Erythroblast (primary cell): Measurements from ENCODE around the gene LHX4.

ENCODE experiments used
- DNase-seq, 2 experiments: peaks; one replicate each; lab custom pipeline; 2025; lab: John Stamatoyannopoulos, UW
- GATA1 ChIP-seq: IDR thresholded peaks from 2 replicates; pipeline ENCODE4 v1.6.1; 2011; ENCODE audit warnings: low read depth, mild to moderate bottlenecking, control low read depth, low read length, moderate library complexity
- POLR2A ChIP-seq: IDR thresholded peaks from 2 replicates; pipeline ENCODE4 v1.6.1; 2011; ENCODE audit warnings: mild to moderate bottlenecking, low read length

The LHX4 gene

DNA sequence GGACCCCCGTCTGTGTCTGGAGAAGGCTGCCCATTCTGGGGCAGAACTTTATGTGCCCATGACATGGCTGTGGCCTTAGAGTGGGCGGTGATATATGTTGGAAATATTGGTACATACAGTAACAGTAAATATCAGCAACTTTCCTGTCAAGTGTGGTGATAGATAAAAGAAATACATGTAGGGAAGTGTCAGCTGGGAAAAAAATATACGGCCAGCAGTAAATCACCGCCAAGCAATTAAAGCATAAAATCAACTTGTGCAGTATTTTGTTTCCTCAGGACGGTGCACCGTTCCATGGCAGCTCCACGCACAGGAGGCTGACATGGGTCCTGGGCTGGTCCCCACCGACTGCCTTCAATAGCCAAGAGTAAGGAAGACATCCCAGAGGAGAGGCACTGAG, 27.4 kb downstream of the LHX4 start:
- no peak for DNase-seq
- TF ChIP-seq GATA1 (no peak), POLR2A (no peak)

DNA sequence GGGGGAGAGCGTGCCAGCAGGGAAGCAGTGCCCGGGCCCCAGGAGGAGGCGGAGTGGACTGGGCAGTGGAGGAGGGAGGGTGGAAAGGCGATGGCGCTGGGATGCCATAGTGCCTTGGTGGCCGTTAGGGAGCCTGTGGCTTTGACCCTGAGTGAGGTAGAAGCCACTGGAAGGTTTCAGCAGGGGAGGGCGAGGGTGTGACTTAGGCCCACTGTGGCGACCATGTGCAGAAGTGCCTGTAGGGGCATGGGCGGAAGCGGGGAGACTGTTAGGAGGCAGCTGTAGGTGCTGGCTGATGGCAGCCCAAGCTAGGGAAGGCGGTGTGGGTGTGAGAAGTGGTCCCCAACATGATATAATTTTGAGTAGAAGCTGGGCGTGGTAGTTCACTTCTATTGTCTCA, 28.2 kb downstream of the LHX4 start:
- no peak for DNase-seq
- TF ChIP-seq POLR2A: no peak
- TF ChIP-seq GATA1: no peak

DNA sequence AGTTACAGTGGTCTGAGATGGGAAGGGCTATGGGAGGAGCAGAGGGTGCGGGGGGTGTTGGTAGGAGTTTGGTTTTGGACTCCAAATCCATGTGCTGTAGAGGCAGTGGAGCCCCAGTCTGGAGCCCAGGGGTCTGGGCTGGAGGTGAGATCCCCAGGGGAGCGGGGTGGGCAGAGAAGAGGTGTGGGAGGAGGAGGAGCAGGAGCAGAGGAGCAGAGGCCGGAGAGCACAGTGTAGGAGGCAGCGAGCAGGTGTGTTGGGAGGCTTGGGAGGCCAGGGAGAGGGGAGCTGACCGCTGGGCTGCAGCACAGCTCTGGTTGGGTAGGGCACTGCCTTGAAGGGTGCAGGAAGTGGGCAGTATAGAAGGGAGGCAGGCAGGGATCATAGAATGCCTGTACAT, 28.9 kb downstream of the LHX4 start:
- DNase-seq: no peak
- TF ChIP-seq GATA1: no peak
- TF ChIP-seq POLR2A: no peak

DNA sequence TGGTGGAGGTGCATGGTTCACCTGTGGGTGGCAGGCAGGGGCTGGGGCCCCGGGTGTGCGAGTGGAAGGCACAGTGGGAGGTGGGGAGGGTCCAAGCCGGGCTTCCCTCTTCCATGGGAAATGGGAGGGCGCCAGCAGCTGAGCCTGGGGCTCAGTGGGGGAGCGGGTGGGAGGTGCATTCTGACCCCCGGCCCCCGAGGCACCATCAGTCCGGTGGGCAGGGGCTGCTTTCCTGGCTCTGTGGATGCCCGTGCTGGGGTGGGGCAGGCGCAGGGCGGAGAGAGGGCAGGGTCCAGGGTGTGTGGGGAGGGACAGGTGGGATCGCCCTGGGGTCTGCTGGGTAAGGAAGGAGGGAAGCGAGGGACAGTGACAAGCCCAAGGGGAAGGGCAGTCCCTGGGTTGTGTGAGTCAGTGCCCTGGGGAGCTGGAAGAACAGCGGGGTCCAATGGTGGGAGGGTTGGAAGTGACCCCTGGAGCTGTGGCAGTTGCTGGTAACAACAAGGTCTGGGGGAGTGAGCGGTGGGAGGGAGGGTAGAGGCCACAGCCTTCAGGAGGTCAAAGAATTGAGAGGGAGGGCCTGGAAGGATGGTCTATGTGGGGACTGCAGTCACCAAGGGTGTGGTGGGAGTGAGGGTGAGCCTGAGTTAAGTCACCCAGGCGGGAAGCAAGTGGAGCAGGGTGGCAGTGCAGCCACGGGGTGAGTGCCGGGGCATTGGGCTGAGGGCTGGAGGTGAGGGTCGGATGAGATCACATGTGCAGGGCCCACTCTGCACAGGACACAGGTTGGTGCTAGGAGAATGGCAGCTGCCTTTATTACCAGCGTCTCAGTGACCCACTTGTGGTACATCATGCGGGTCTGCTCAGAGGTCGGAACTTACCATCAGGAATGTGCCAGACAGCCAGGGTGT, 29.6 kb downstream of the LHX4 start:
- no peak for DNase-seq
- TF ChIP-seq GATA1 (no peak), POLR2A (no peak)

DNA sequence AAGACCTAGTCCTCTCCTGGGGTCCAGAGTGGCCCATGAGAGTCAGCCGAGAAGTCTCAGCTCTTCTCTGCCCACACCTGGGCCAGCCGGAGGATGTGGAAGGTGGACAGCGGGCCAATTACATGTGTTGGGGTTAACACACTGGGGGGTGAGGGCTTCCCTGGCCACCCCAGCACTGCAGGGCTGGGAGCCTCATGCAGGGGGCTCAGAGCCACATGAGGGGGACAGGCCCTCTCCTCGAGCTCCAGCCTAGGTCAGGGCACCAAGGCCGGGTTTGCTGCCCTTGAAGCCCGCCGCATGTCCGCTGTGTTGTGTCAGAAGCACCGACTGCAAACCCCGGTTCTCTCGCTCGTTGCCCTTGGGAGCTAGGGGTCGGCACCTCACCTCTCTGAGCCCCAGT, 30.5 kb downstream of the LHX4 start:
- no peak for TF ChIP-seq GATA1
- no peak for TF ChIP-seq POLR2A
- no peak for DNase-seq

DNA sequence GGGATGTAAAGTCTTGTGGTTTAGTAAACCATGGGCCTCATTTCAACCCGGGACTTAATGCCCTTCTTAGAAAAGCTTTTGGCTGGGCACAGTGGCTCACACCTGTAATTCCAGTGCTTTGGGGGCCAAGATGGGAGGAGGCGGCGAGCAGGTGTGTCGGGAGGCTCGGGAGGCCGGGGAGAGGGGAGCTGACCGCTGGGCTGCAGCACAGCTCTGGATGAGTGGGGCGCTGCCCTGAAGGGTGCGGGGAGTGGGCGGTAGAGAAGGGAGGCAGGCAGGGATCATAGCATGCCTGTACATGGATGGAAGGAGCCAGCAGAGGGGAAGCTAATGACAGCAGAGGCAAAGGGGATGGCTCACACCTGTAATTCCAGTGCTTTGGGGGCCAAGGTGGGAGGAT, 31.0 kb downstream of the LHX4 start:
- no peak for DNase-seq

DNA sequence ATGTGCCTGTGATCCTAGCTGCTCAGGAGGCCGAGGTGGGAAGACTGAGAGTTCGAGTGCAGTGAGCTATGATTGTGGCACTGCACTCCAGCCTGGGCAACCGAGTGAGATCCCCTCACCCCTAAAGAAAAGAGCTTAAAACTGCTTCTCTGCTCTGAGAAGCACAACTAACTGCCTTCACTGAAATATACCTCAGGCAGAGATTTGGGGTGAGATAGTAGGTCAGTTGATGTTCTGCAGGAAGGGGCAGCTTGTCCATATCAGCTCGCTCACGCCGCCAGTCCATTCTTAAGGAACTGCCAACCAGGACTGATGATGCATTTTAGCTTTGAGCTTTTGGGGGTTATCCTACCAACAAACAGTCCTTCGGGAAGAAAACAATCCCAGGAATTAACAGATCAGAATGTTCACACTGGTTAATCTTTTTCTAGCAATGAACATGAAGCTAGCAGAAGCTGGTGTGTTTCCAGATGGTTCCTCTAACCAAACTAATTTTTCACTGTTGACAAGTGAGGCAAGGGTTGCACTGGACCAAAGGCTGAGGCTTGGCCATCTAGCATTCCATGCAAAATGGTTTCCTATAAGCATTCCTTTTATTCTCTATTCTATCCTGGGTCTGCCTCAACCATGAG, 31.6 kb downstream of the LHX4 start:
- no peak for TF ChIP-seq POLR2A
- no peak for TF ChIP-seq GATA1
- no peak for DNase-seq

More for the DNA sequence above, 31.0 kb downstream of the LHX4 start:
- TF ChIP-seq GATA1 (no peak), POLR2A (no peak)

DNA sequence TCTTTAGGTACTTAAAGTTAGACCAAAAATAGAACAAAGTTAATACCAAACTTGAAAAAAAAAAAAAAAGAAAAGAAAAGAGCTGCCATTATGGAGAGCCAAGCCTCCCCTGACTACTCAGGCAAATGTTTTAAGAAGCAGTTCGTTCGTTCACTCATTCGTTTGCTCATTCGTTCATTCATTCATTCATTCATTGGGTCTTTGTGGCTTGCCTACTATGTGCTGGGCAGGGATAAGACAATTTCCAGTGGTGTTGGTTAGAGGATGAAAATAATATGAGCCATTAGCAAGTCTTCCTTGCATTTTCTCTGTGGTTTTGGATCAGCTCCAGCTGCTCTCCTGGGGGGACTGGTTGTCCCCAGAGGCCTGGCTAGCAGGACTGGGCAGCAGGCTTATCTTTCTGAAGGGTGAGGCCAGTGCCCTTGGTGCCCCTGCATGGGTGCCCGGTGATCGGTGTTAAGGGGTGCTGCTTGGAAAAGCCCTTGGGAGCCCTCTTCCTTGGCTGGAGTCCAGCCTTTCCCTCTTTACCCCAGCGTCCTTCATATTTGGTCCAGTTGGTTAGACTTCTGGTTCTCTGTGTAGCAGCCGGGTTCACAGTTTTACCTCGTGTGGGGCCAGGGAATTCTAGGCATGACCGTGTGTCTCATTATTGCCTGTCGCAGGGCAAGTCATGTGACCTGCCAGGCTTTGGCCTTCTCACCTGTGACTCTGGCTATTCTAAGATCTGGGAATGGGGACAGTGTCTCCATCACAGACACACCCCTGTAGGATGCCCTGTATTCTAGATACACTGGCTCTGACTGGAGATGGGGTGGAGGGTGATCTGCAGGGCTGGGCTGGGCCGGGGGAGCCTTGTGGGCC, 32.8 kb downstream of the LHX4 start:
- DNase-seq: no peak
- TF ChIP-seq GATA1: no peak
- TF ChIP-seq POLR2A: no peak

DNA sequence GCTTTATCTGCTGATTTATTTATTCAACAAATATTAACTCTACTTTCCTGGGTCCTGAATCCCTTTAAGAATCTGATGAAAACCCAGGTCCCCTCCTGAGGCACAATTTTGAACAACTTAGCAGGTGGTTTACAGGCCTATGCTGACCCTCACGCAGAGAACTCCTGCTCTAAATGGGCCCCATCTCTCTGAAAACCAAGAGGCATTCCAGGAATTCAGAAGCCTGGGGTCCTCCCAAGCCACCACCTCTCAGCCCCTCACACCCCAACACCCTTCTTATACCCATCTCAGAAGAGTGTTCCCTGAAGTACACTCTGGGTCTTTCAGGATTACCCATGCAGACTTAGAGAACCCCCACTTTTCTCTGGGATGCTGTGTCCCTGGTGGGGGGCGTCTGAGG, 34.5 kb downstream of the LHX4 start:
- DNase-seq: no peak
- TF ChIP-seq POLR2A (no peak), GATA1 (no peak)

DNA sequence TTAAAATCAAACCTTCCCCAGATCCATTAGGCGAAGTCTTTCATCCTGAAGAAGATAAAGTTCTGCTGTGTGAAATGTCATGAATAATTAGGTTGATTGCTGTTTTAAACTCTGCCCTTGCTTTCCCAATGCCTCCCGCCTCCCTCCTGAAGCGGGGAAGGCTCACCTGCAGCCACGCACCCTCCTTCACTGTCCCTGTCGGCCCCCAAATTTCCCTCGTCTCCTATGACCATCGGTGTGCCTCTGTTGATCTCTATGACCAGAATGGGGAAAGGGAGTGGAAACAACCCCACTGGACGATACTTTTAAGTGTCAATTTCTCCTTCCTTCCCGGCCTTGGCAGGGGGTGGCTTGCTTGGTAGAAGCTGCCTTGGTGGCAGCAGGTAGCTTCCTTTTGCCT, 35.1 kb downstream of the LHX4 start:
- TF ChIP-seq GATA1 (no peak), POLR2A (no peak)
- DNase-seq: no peak

DNA sequence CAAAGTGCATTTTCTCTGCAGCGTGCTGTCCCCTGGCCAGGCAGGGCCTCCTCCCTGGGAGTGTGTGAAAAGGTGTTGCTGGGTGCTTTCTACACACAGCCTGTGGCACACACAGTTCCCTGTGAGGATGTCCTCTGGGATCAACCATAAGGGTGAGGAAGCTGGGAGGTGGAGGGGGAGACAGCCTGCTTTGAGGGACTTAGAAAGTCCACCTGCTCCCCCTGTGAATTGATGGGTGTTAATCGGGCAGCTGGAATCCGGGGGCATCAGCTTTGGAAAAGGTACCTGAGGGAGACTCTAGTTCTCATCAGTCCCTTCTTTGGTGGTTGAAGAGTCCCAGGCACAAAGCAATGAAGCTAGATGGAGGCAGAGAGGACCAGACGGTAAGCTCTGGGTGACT, 35.8 kb downstream of the LHX4 start:
- no peak for TF ChIP-seq POLR2A
- DNase-seq: no peak

DNA sequence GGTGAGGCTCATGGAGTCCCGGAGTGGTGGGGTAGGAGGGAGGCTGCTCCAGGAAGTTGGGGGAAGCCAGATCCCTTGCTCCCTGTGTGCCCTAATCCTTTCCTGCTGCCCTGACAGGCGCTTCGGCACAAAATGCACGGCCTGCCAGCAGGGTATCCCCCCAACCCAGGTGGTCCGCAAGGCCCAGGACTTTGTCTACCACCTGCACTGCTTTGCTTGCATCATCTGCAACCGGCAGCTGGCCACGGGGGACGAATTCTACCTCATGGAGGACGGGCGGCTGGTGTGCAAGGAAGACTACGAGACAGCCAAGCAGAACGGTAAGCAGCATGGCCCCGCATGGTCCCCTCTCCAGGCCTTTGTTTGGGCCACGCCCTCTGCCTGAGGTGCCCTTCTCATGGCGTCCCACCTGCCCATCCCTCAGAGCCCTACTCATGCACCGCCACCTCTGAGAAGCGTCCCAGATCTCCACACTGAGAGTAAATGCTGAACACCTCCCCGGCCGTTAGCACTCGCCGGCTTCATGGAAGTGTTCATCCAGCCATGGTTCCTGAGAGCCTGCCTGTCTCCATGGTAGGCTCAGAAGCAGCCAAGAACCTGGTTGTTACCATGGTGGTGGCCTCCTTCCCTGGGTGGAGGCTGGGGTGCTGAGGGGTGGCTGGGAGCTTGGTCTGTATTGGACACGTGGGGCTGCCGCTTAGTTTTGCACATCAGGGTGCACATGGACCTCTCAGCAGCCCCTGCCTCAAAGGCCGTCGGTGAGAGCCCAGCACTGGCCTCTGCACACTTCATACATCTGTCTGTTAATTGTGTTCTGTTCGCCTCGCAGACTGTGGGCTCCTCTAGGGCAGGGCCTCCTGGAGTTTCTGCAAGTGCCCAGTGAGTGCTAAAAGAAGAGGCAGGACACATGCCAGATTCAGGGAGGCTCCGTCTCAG, 36.5 kb downstream of the LHX4 start:
- DNase-seq: no peak
- no peak for TF ChIP-seq POLR2A
- no peak for TF ChIP-seq GATA1

DNA sequence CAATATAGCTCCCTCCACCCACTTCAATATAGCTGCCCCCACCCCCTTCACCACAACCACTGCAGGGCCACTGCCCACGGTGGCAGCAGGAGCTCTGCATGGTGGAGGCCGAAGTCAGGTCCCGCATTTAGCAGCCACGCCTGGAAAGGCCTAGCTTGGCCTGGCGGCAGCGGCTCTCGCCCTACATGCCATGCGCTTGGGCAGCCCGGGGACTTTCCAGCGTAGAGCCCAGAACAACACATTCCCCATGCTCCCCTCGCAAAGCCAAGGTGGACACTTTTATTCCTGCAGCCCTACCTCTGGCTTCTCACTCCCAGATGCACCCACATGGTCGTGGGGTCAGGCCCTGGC, 37.1 kb downstream of the LHX4 start:
- no peak for DNase-seq
- no peak for TF ChIP-seq GATA1
- TF ChIP-seq POLR2A: no peak

DNA sequence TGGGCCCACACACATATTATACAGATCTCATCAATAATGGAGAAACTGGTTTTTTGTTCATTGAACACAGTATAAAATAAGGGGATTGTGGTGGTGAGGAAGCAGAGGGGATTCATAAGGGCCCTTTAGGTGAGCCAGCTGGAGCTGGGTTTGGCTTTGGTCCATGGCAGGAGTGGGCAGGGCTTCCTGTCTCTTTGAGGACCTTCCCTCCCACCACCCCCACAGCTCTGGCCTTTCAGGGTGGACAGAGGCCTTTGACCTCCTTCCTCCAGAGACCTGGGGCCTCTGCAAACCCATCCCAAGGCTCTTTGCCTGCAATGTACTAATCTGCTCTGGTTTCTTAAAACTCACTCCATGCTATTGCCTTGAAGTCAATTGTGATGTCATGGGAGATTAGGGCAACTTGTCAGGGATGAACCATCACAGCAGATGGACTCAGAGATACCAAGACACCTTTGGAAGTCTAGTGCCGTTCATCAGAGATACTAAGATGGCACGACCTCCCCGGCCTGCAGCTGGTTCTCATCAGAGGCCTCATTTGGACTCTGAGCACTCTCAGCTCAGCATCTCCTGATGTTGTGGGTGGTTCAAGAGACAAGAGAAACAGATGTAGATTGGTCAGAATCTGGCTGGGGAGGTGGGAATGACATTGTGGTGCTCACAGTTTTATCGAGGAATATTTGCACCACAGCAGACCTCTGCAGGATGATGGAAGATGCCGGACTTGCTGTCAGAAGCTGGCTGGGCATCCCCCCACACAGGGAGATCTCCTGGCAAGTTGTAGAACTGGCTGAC, 37.9 kb downstream of the LHX4 start:
- DNase-seq: no peak
- TF ChIP-seq GATA1 (no peak), POLR2A (no peak)
